SK-N-SH treated with all-trans-retinoic acid at 6 μM for 48 hours (cell line): Measurements from ENCODE around the gene PGAP6.

Source experiments
- ATAC-seq: fragments of 200-7000 bp; cut with Tn5 transposase; 3 replicates; pipeline ENCODE4 v1.9.1; 2020; ENCODE audit warnings: mild to moderate bottlenecking, moderate library complexity
- ARNTL ChIP-seq: fragments of 450-650 bp; formaldehyde crosslinking; IDR thresholded peaks from 2 replicates; pipeline ENCODE4 v1.5.0; 2020; ENCODE audit warnings: low read depth, mild to moderate bottlenecking, moderate library complexity, borderline replicate concordance
- BACH2 ChIP-seq: fragments of 250-450 bp; sonication (Bioruptor Pico); IDR thresholded peaks from 2 replicates; pipeline ENCODE4 v1.9.0; 2021; ENCODE audit warnings: mild to moderate bottlenecking, borderline replicate concordance
- CSDC2 ChIP-seq: fragments of 250-450 bp; sonication (Bioruptor Pico); IDR thresholded peaks from 2 replicates; pipeline ENCODE4 v1.5.0; 2020; ENCODE audit warnings: mild to moderate bottlenecking, moderate library complexity
- ESRRG ChIP-seq: fragments of 250-450 bp; sonication (Bioruptor Pico); IDR thresholded peaks from 2 replicates; pipeline ENCODE4 v1.6.1; 2021; ENCODE audit warnings: mild to moderate bottlenecking
- GLIS3 ChIP-seq: fragments of 250-450 bp; sonication (Bioruptor Pico); IDR thresholded peaks from 2 replicates; pipeline ENCODE4 v1.5.0; 2020; ENCODE audit warnings: mild to moderate bottlenecking, moderate library complexity
- OSR1 ChIP-seq: fragments of 250-450 bp; sonication (Bioruptor Pico); IDR thresholded peaks from 2 replicates; pipeline ENCODE4 v1.8.0; 2022; ENCODE audit warnings: moderate library complexity, mild to moderate bottlenecking, inconsistent platforms
- PPARA ChIP-seq: fragments of 250-450 bp; sonication (Bioruptor Pico); IDR thresholded peaks from 2 replicates; pipeline ENCODE4 v1.5.0; 2020; ENCODE audit warnings: mild to moderate bottlenecking, borderline replicate concordance
- RARB ChIP-seq: fragments of 250-450 bp; sonication (Bioruptor Pico); IDR thresholded peaks from 2 replicates; pipeline ENCODE4 v1.8.0; 2021; ENCODE audit warnings: mild to moderate bottlenecking, moderate library complexity
- SNAI2 ChIP-seq: fragments of 250-450 bp; sonication (Bioruptor Pico); IDR thresholded peaks from 2 replicates; pipeline ENCODE4 v1.5.0; 2020; ENCODE audit warnings: mild to moderate bottlenecking, moderate library complexity
- TCF4 ChIP-seq: fragments of 250-450 bp; sonication (Bioruptor Pico); IDR thresholded peaks from 2 replicates; pipeline ENCODE4 v1.8.0; 2021; ENCODE audit warnings: mild to moderate bottlenecking, moderate library complexity, borderline replicate concordance
- TOX ChIP-seq: fragments of 250-450 bp; sonication (Bioruptor Pico); IDR thresholded peaks from 2 replicates; pipeline ENCODE4 v1.8.0; 2021; ENCODE audit warnings: mild to moderate bottlenecking, moderate library complexity, borderline replicate concordance
- ZC3H10 ChIP-seq: fragments of 250-450 bp; sonication (Bioruptor Pico); IDR thresholded peaks from 2 replicates; pipeline ENCODE4 v1.5.1; 2021; ENCODE audit warnings: mild to moderate bottlenecking, moderate library complexity
- ZFP3 ChIP-seq: fragments of 250-450 bp; sonication (Bioruptor Pico); IDR thresholded peaks from 2 replicates; pipeline ENCODE4 v1.5.0; 2020; ENCODE audit warnings: mild to moderate bottlenecking, moderate library complexity
- ZFP30 ChIP-seq: fragments of 450-650 bp; formaldehyde crosslinking; IDR thresholded peaks from 2 replicates; pipeline ENCODE4 v1.5.0; 2022; ENCODE audit warnings: mild to moderate bottlenecking, moderate library complexity
- ZNF565 ChIP-seq: fragments of 450-650 bp; formaldehyde crosslinking; conservative IDR thresholded peaks from 2 replicates; pipeline ENCODE4 v1.5.0; 2020; ENCODE audit warnings: low read depth, mild to moderate bottlenecking, moderate library complexity
- ZNF70 ChIP-seq: fragments of 450-650 bp; formaldehyde crosslinking; IDR thresholded peaks from 2 replicates; pipeline ENCODE4 v1.5.0; 2020; ENCODE audit warnings: mild to moderate bottlenecking, moderate library complexity
- ZNF8 ChIP-seq: fragments of 450-650 bp; formaldehyde crosslinking; IDR thresholded peaks from 2 replicates; pipeline ENCODE4 v1.5.0; 2020; ENCODE audit warnings: mild to moderate bottlenecking, moderate library complexity
- TF ChIP-seq, protein P1 (sequence below): fragments of 250-450 bp; sonication (Bioruptor Pico); IDR thresholded peaks from 2 replicates; pipeline ENCODE4 v1.8.0; 2021; ENCODE audit warnings: low read depth, mild to moderate bottlenecking, moderate library complexity, borderline replicate concordance
- TF ChIP-seq, protein P2 (sequence below): fragments of 250-450 bp; sonication (Bioruptor Pico); IDR thresholded peaks from 2 replicates; pipeline ENCODE4 v1.8.0; 2020; ENCODE audit warnings: mild to moderate bottlenecking, moderate library complexity, borderline replicate concordance
- TF ChIP-seq, protein P3 (sequence below): fragments of 250-450 bp; sonication (Bioruptor Pico); IDR thresholded peaks from 2 replicates; pipeline ENCODE4 v1.5.1; 2021; ENCODE audit warnings: mild to moderate bottlenecking, moderate library complexity
- TF ChIP-seq, protein P4 (sequence below): fragments of 250-450 bp; sonication (Bioruptor Pico); IDR thresholded peaks from 2 replicates; pipeline ENCODE4 v1.5.0; 2020; ENCODE audit warnings: mild to moderate bottlenecking, moderate library complexity

Gene PGAP6

DNA sequence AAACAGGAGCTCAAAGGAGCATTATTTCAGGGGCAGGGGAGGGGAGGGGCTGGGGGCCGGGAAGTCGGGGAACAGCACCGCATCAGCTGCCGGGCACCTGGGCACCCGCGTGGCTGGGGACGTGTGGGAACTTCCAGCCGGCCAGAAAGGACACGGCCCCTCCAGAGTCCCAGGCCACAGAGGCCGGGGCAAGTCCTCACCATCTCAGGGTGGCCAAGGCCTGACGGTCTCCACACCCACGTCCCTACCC, 1.1 kb downstream of the PGAP6 start (continued):
- no peak for TF ChIP-seq ZFP3 (CRISPR knock-in tag)
- TF ChIP-seq, protein P1, sequence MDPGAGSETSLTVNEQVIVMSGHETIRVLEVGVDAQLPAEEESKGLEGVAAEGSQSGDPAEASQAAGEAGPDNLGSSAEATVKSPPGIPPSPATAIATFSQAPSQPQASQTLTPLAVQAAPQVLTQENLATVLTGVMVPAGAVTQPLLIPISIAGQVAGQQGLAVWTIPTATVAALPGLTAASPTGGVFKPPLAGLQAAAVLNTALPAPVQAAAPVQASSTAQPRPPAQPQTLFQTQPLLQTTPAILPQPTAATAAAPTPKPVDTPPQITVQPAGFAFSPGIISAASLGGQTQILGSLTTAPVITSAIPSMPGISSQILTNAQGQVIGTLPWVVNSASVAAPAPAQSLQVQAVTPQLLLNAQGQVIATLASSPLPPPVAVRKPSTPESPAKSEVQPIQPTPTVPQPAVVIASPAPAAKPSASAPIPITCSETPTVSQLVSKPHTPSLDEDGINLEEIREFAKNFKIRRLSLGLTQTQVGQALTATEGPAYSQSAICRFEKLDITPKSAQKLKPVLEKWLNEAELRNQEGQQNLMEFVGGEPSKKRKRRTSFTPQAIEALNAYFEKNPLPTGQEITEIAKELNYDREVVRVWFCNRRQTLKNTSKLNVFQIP (CRISPR knock-in tag), result no peak
- TF ChIP-seq OSR1 (CRISPR knock-in tag), result no peak
- no peak for TF ChIP-seq PPARA (CRISPR knock-in tag)
- no peak for TF ChIP-seq ZFP30 (CRISPR knock-in tag)

DNA sequence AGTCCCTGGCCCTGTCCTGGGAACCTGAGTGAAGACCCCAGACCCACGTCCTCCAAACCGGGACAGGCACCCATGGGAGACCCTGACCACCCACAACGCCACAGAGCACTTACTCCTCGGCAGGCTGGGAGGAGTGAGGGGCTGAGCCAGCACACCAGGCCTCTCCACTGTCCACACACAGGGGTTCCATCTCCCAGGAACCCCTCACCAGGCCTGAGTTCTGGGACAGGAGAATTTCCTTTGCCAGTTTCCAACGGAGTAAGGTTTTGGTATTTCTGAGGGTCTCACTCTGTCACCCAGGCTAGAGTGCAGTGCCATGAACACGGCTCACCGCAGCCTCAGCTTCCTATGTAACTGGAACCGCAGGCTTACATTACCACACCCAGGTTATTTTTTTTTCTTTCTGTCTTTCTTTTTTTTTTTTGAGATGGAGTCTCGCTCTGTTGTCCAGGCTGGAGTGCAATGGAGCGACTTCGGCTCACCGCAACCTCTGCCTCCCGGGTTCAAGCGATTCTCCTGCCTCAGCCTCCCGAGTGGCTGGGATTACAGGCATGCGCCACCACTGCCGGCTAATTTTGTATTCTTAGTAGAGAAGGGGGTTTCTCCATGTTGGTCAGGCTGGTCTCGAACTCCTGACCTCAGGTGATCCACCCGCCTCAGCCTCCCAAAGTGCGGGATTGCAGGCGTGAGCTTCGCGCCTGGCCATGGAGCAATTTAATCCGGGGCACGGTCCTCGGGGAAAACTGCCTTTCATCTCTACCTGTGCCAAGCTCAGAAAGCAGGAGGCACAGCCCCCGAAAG, 1.6 kb downstream of the PGAP6 start:
- ATAC-seq, result no peak

DNA sequence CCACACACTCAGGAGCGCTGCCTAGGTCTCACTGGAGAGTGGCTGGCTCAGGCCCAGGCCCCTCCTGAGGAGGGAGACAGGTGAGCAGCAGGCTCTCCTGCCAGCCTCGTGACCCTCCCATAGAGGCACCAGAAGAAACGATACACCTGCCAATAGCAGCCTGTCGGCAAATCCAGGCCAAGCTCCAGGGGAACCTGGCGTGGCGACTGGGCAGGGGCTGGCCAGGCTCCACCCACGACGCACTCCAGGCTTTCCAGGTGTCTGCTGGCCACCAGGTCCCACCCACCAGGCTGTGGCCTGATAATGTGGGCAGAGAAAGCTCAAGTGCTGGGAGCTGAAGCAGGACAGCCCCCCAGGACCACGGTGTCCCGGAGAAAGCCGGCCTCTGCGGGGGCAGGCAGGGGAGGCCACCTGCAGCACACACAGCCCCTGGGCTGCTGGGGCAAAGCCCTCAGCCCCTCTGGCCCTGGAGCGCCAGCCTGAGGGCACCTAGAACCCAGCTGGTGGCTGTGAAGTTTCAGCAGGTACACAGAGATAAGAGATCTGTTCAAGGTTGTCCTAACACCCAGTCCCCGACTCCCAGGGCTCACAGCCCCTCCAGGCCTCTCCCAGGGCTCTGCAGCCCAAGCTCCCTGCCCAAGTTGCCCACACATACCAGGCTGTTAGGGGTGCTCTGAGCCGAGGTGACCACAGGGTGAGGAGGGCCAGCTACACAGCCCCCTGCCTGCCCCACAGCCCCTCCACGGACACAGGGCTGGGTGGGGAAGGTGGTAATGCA, 2.4 kb downstream of the PGAP6 start:
- no peak for ATAC-seq
- no peak for TF ChIP-seq ZC3H10 (CRISPR knock-in tag)
- no peak for TF ChIP-seq RARB (CRISPR knock-in tag)
- TF ChIP-seq, protein P2, sequence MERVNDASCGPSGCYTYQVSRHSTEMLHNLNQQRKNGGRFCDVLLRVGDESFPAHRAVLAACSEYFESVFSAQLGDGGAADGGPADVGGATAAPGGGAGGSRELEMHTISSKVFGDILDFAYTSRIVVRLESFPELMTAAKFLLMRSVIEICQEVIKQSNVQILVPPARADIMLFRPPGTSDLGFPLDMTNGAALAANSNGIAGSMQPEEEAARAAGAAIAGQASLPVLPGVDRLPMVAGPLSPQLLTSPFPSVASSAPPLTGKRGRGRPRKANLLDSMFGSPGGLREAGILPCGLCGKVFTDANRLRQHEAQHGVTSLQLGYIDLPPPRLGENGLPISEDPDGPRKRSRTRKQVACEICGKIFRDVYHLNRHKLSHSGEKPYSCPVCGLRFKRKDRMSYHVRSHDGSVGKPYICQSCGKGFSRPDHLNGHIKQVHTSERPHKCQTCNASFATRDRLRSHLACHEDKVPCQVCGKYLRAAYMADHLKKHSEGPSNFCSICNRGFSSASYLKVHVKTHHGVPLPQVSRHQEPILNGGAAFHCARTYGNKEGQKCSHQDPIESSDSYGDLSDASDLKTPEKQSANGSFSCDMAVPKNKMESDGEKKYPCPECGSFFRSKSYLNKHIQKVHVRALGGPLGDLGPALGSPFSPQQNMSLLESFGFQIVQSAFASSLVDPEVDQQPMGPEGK (CRISPR knock-in tag), result no peak
- TF ChIP-seq ESRRG (CRISPR knock-in tag), result no peak
- TF ChIP-seq ZNF565 (CRISPR knock-in tag), result no peak
- no peak for TF ChIP-seq TOX (CRISPR knock-in tag)
- no peak for TF ChIP-seq BACH2 (CRISPR knock-in tag)
- TF ChIP-seq ZNF8 (CRISPR knock-in tag), result no peak
- TF ChIP-seq OSR1 (CRISPR knock-in tag), result no peak
- no peak for TF ChIP-seq ARNTL (CRISPR knock-in tag)

More for the DNA sequence above, 1.6 kb downstream of the PGAP6 start:
- no peak for TF ChIP-seq ZNF70 (CRISPR knock-in tag)
- TF ChIP-seq, protein P1 (CRISPR knock-in tag), result no peak
- TF ChIP-seq ARNTL (CRISPR knock-in tag), result no peak
- TF ChIP-seq RARB (CRISPR knock-in tag), result no peak
- no peak for TF ChIP-seq SNAI2 (CRISPR knock-in tag)
- no peak for TF ChIP-seq ZNF565 (CRISPR knock-in tag)
- no peak for TF ChIP-seq OSR1 (CRISPR knock-in tag)
- TF ChIP-seq GLIS3 (CRISPR knock-in tag), result no peak
- TF ChIP-seq CSDC2 (CRISPR knock-in tag), result no peak
- no peak for TF ChIP-seq ESRRG (CRISPR knock-in tag)
- TF ChIP-seq PPARA (CRISPR knock-in tag), result no peak
- TF ChIP-seq ZFP3 (CRISPR knock-in tag), result no peak
- no peak for TF ChIP-seq ZFP30 (CRISPR knock-in tag)
- TF ChIP-seq TCF4 (CRISPR knock-in tag), result no peak
- TF ChIP-seq, protein P3, sequence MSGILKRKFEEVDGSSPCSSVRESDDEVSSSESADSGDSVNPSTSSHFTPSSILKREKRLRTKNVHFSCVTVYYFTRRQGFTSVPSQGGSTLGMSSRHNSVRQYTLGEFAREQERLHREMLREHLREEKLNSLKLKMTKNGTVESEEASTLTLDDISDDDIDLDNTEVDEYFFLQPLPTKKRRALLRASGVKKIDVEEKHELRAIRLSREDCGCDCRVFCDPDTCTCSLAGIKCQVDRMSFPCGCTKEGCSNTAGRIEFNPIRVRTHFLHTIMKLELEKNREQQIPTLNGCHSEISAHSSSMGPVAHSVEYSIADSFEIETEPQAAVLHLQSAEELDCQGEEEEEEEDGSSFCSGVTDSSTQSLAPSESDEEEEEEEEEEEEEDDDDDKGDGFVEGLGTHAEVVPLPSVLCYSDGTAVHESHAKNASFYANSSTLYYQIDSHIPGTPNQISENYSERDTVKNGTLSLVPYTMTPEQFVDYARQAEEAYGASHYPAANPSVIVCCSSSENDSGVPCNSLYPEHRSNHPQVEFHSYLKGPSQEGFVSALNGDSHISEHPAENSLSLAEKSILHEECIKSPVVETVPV (CRISPR knock-in tag), result no peak
- TF ChIP-seq BACH2 (CRISPR knock-in tag), result no peak
- TF ChIP-seq ZNF8 (CRISPR knock-in tag), result no peak
- TF ChIP-seq, protein P4, sequence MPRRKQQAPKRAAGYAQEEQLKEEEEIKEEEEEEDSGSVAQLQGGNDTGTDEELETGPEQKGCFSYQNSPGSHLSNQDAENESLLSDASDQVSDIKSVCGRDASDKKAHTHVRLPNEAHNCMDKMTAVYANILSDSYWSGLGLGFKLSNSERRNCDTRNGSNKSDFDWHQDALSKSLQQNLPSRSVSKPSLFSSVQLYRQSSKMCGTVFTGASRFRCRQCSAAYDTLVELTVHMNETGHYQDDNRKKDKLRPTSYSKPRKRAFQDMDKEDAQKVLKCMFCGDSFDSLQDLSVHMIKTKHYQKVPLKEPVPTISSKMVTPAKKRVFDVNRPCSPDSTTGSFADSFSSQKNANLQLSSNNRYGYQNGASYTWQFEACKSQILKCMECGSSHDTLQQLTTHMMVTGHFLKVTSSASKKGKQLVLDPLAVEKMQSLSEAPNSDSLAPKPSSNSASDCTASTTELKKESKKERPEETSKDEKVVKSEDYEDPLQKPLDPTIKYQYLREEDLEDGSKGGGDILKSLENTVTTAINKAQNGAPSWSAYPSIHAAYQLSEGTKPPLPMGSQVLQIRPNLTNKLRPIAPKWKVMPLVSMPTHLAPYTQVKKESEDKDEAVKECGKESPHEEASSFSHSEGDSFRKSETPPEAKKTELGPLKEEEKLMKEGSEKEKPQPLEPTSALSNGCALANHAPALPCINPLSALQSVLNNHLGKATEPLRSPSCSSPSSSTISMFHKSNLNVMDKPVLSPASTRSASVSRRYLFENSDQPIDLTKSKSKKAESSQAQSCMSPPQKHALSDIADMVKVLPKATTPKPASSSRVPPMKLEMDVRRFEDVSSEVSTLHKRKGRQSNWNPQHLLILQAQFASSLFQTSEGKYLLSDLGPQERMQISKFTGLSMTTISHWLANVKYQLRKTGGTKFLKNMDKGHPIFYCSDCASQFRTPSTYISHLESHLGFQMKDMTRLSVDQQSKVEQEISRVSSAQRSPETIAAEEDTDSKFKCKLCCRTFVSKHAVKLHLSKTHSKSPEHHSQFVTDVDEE, result no peak
